Activated naive CD4-positive, alpha-beta T cell treated with anti-CD3 and anti-CD28 coated beads, Interleukin-2, amount 50 U/mL, for 72 hours (primary cell): ENCODE results near the gene KRTAP10-8. TPM values are rescaled to one million over a fixed set of nuclear protein-coding genes. Genes with fewer than 3 reads are reported as not detected.
"Not testable (repeated sequence)": the region's sequence is repeated elsewhere in the genome, so short reads cannot be mapped to it uniquely, and the experiment has no call there.

Experiments
- ATAC-seq, 2 donors: fragments of 150-1000 bp; cut with Tn5 transposase; 2 replicates each; pipeline ENCODE4 v1.10.0; 2021; ENCODE audit warnings: mild to moderate bottlenecking in 2 of 2, moderate library complexity in 2 of 2
- DNase-seq, 2 donors: peaks; one replicate each; pipeline ENCODE4 v3.0.0; 2021 to 2022; ENCODE audit warnings: low spot score in 2 of 2
- H3K27ac Mint-ChIP-seq, 2 donors: one replicate each; pipeline ENCODE4 v1.8.0; 2022; ENCODE audit warnings: mild to moderate bottlenecking in 2 of 2, mixed read lengths in 2 of 2
- H3K36me3 Mint-ChIP-seq, 2 donors: one replicate each; pipeline ENCODE4 v1.8.0; 2022; ENCODE audit warnings: mixed read lengths in 2 of 2
- H3K9me3 Mint-ChIP-seq, 2 donors: one replicate each; pipeline ENCODE4 v1.8.0; 2022; ENCODE audit warnings: mixed read lengths in 2 of 2
- total RNA-seq, 2 donors: library from RNA; stranded (reverse); gene quantifications; one replicate each; pipeline ENCODE4 v1.2.3, GENCODE V29; 2022

Gene KRTAP10-8
- not detected for total RNA-seq

DNA sequence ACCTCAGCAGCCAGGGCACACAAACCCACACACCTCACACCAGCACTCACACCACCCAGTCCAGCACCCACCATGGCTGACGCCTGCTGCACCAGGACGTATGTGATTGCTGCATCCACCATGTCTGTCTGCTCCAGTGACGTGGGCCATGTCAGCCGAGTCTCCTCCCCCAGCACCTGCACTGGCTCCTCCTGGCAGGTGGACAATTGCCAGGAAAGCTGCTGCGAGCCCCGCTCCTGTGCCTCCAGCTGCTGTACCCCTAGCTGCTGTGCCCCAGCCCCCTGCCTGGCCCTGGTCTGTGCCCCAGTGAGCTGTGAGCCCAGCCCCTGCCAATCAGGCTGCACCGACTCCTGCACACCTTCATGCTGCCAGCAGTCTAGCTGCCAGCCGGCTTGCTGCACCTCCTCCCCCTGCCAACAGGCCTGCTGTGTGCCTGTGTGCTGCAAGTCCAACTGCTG, at the start of gene KRTAP10-8:
Gene KRTAP10-8, plus strand, starts transcription at position 51 of the 458 bp plus-strand sequence. Its CDS starts 22 bp downstream, at position 73.
- H3K36me3 Mint-ChIP-seq, result peaks cover 24 to 29% of the 10 kb centered on the region in 2 donors
- H3K27ac Mint-ChIP-seq, result no peak within 1 kb of the TSS
- ATAC-seq (no peak), DNase-seq (no peak)
- peaks cover 21 to 23% of the 10 kb centered on the region in 2 donors for H3K9me3 Mint-ChIP-seq

DNA sequence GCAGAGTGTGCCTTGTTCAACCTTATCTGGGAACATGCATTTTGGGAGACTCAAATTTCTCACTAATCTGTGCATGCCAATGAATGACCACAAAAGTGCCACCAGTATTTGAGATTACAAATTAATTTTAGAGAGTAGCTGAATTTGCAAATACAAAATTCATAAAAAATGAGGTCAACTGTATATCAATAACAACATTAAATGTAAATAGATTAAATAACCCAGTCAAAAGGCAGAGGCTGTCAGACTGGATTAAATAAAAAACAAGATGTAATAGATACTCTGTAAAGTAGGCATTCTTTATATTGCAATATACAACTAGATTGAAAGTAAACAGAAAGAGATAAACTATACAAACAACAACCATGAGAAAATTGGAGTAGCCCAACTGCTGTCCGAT, 47.8 kb upstream of the KRTAP10-8 start:
- DNase-seq (no peak), ATAC-seq (no peak)
- Mint-ChIP-seq H3K36me3 (peaks cover 10 to 22% of the 10 kb centered on the region in 2 donors), H3K9me3 (peaks cover 6% of the 10 kb centered on the region in 2 donors), H3K27ac (no peak overlapping the region)

- H3K27ac Mint-ChIP-seq, result peak overlapping the region in 1 of 2 donors; percentile 81
- ATAC-seq, result no peak
- H3K9me3 Mint-ChIP-seq, result peaks cover 6% of the 10 kb centered on the region in 2 donors
- DNase-seq, result no peak
- H3K36me3 Mint-ChIP-seq, result peaks cover 9 to 18% of the 10 kb centered on the region in 2 donors
Observed at GRCh38 chr21:44564886-44565598, 46.8 kb upstream of the KRTAP10-8 start.

DNA sequence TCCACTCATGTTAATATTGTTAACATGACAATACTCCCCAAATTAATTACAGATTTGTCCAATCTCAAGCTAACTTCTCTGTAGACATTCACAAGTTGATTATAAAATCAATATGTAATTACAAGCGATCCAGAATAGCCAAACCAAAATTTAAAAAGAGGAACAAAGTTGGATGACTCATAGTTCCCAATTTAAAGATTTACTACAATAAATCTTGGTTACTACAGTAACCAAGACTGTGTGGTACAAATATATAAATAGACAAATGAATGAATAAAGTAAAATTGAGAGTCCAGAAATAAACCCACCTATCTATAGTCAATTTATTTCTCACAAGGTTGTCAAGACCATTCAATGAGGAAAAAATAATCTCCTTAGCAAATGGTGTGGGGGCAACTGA, 45.5 kb upstream of the KRTAP10-8 start:
- Mint-ChIP-seq H3K36me3 (peaks cover 0 to 9% of the 10 kb centered on the region in 2 donors), H3K27ac (no peak overlapping the region), H3K9me3 (peaks cover 0 to 2% of the 10 kb centered on the region in 2 donors)
- no peak for ATAC-seq
- DNase-seq, result no peak

- no peak for DNase-seq
- H3K36me3 Mint-ChIP-seq, result no peaks in the 10 kb centered on the region
- H3K9me3 Mint-ChIP-seq, result peaks cover 0 to 5% of the 10 kb centered on the region in 2 donors
- no peak overlapping the region for H3K27ac Mint-ChIP-seq
- no peak for ATAC-seq
Observed at GRCh38 chr21:44567481-44568171, 44.3 kb upstream of the KRTAP10-8 start.

- Mint-ChIP-seq H3K27ac (no peak overlapping the region), H3K9me3 (peaks cover 0 to 5% of the 10 kb centered on the region in 2 donors), H3K36me3 (no peaks in the 10 kb centered on the region)
- DNase-seq, result no peak
- no peak for ATAC-seq
Observed at GRCh38 chr21:44568261-44568660, 43.6 kb upstream of the KRTAP10-8 start.

DNA sequence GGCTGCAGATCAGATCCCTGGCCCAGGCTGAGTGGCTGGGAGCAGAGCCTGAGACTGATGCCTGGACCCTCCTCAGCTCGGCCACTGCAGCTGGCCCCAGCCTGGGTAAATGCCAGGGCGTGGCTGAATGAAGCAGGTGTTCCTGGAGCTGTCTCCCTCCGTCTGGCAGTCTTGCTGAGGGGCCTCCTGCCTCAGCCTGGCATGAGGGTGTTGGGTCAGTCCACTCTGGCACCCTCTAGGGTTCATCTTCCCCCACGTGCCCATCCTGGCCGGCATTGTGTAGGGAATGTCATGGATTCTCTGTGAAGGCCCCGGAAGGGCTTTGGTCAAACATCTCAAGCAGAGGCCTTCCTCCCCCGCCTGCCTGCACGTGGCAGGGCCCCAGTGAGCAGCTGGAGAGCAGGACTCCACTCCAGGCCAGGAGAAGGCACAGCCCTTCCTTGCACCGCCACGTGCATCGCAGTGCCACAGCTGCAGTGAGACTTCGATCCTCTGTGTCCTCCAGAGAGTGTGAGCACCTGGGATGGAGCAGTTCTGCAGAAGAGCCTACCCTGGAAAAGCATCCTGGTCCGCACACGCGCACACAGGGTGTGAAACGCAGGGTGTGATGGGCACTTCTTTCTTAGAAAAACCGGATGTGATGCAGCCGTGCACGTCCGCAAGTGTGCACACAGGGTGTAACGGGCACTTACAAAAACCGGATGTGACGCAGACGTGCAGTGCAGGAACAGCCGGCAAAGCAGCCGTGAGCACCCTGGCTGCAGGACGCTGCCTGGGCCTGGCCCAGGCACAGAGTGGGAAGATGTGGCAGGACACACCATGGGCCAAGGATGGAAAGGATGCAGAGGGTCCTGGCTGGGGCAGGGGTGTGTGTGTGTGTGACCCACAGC, 43.0 kb upstream of the KRTAP10-8 start:
- H3K36me3 Mint-ChIP-seq, result no peaks in the 10 kb centered on the region
- no peak overlapping the region for H3K27ac Mint-ChIP-seq
- ATAC-seq, result no peak
- DNase-seq, result peak in 1 of 2 donors; percentile 49
- peaks cover 0 to 5% of the 10 kb centered on the region in 2 donors for H3K9me3 Mint-ChIP-seq

- Mint-ChIP-seq H3K36me3 (no peaks in the 10 kb centered on the region), H3K27ac (no peak overlapping the region), H3K9me3 (peaks cover 0 to 5% of the 10 kb centered on the region in 2 donors)
- DNase-seq, result peak in 1 of 2 donors; percentile 23
- ATAC-seq, result no peak
Observed at GRCh38 chr21:44569861-44570517, 41.9 kb upstream of the KRTAP10-8 start.

- no peak overlapping the region for H3K27ac Mint-ChIP-seq
- DNase-seq (no peak), ATAC-seq (no peak)
- H3K36me3 Mint-ChIP-seq, result peaks cover 0 to 5% of the 10 kb centered on the region in 2 donors
- H3K9me3 Mint-ChIP-seq, result peaks cover 0 to 5% of the 10 kb centered on the region in 2 donors
Observed at GRCh38 chr21:44571296-44571695, 40.6 kb upstream of the KRTAP10-8 start.

DNA sequence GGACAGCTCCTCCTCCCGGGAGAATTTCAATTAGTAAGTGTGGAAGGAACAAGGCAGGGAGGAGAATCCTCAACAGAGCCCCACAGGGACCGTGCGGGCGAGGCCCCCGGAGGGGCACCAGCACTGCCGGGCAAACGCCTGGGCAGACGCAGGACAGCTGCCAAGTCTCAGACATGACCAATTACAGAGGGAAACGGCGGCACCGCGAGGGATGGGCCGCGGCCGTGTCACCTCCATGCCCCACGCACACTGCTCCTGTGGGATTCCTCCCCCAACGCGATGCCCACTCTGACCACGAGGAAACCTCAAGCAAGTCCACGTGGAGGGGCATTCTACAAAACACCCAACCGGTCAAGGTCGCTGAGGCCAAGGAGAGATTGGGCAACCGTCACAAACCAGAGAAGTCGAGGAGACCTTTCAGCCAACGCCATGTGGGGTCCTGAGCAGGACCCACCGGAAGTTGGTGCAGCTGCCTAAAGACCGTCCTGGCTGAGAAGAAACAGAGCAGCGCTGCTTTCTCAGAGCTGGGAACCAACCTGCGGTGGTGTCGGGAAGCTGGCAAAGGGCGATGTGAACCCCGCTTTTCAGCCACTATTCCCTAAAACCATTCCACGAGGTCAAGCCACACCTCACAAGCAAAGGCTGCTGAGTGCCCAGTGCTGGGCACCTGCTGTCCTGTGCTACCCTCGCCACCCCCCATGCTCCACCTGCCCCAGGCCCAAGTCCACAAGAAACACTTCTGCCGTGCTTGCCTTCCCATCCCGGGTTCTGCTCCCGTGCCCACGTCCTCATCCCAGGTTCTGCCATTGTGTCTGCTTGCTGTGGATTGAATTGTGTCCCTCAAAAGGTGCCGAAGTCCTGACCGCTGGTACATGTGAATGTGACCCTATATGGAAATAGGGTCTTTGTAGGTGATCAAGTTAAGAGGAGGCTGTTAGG, 39.8 kb upstream of the KRTAP10-8 start:
- DNase-seq (peak in 1 of 2 donors; percentile 28), ATAC-seq (no peak)
- Mint-ChIP-seq H3K9me3 (peaks cover under 1 to 6% of the 10 kb centered on the region in 2 donors), H3K36me3 (peaks cover 0 to 11% of the 10 kb centered on the region in 2 donors), H3K27ac (no peak overlapping the region)

DNA sequence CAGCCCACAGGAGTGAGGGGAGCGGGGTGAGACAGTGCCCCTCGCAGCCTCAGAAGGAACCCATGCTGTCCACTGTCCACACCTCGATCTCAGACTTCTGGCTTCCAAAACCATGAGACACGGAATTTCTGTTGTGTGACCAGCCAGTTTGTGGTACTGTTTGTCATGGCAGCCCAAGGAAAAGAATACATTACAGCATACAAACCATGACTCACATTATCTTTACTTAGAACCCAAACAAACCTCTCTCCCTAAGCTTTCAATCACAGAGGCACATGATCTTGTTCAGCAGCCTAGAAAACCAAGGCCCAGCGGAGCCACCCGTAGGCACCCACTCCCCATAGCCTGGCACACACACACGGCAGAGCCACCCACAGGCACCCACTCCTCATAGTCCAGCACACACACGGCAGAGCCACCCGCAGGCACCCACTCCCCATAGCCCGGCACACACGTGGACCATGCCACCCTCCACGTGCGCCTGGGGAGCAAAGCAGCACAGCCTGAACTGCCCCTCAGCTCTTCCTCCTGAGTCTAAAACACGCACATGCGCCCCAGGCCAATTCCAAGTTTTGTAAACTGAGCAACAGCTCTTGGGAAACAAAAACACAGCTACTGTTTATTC, 38.8 kb upstream of the KRTAP10-8 start:
- Mint-ChIP-seq H3K36me3 (peaks cover 0 to 18% of the 10 kb centered on the region in 2 donors), H3K9me3 (peaks cover 3 to 8% of the 10 kb centered on the region in 2 donors), H3K27ac (no peak overlapping the region)
- peak in 1 of 2 donors; percentile 31 for DNase-seq
- ATAC-seq, result no peak

- H3K9me3 Mint-ChIP-seq, ATAC-seq: not testable (repeated sequence)
- Mint-ChIP-seq H3K27ac (peak within 1 kb of the TSS in 1 of 2 donors; percentile 72), H3K36me3 (peaks cover 0 to 20% of the 10 kb centered on the region in 2 donors)
- DNase-seq, result peak in 1 of 2 donors; percentile 35
Observed at GRCh38 chr21:44573630-44574456, 38.0 kb upstream of the KRTAP10-8 start, which contains the start of gene KRTAP10-4. Gene KRTAP10-4, plus strand, starts transcription at chr21:44573729. Its CDS starts 30 bp downstream, at chr21:44573759.

DNA sequence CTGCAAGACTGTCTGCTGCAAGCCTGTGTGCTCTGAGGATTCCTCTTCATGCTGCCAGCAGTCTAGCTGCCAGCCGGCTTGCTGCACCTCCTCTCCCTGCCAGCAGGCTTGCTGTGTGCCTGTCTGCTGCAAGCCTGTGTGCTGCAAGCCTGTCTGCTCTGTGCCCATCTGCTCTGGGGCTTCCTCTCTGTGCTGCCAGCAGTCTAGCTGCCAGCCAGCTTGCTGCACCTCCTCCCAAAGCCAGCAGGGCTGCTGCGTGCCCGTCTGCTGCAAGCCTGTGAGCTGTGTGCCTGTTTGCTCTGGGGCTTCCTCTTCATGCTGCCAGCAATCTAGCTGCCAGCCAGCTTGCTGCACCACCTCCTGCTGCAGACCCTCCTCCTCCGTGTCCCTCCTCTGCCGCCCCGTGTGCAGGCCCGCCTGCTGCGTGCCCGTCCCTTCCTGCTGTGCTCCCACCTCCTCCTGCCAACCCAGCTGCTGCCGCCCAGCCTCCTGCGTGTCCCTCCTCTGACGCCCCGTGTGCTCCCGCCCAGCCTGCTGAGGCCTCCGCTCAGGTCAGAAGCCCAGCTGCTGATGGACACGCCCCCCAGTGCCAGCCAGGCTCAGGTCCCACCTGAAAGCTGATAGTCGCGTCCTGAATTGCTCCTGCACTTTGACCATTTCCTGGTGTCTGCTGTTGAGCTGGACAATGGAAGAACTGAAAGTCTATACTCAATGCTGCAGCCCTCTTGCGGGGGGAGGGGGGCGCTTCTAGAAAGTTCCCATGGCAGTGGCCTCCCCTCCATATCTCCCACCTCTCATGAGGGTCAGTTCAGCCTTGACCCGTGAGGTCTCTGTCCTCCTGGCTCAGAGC, 37.2 kb upstream of the KRTAP10-8 start:
- peak in 1 of 2 donors; percentile 30 for DNase-seq
- Mint-ChIP-seq H3K27ac (peak overlapping the region in 1 of 2 donors; percentile 72), H3K36me3 (peaks cover 0 to 20% of the 10 kb centered on the region in 2 donors), H3K9me3 (peaks cover 3 to 8% of the 10 kb centered on the region in 2 donors)
- ATAC-seq, result no peak
